PC-3 (cell line): ENCODE results near the gene PLEKHA3. TPM values are rescaled to one million over a fixed set of nuclear protein-coding genes. Genes with fewer than 3 reads are reported as not detected.
"Not testable (repeated sequence)": the region's sequence is repeated elsewhere in the genome, so short reads cannot be mapped to it uniquely, and the experiment has no call there.

Experiments
- ATAC-seq: fragments of 200-7000 bp; cut with Tn5 transposase; 2 replicates; pipeline ENCODE4 v1.9.1; 2020; ENCODE audit warnings: mild to moderate bottlenecking, moderate library complexity
- BruUV-seq: library from RNA; stranded (reverse); fragments of 400-500 nt; replicated peaks from 2 replicates; lab custom pipeline; 2021; lab: Mats Ljungman, UMichigan
- CTCF ChIA-PET: fragments of 300-600 bp; sonication (Branson Sonifier 250); formaldehyde crosslinking; loops from one replicate; lab custom pipeline; 2022; ENCODE audit warnings: antibody characterized with exemption; lab: Charles Lee
- POLR2A ChIA-PET: fragments of 300-600 bp; sonication (Branson Sonifier 250); formaldehyde crosslinking; loops from one replicate; lab custom pipeline; 2022; ENCODE audit warnings: antibody characterized with exemption; ENCODE audit not compliant: unreplicated experiment; lab: Charles Lee
- DNase-seq: peaks from one replicate; pipeline ENCODE4 v3.0.0-alpha.2; 2015
- H2AFZ ChIP-seq: fragments of 300-600 bp; sonication (generic); 2 replicates; pipeline ENCODE4 v1.6.0; 2016; ENCODE audit warnings: antibody characterized with exemption, low read length
- H3F3A ChIP-seq: fragments of 300-600 bp; sonication (generic); one replicate; pipeline ENCODE4 v1.6.0; 2017; ENCODE audit warnings: antibody characterized with exemption, low read length, control low read depth, mild to moderate bottlenecking; ENCODE audit not compliant: unreplicated experiment
- H3K27ac ChIP-seq: fragments of 300-600 bp; sonication (generic); 2 replicates; pipeline ENCODE4 v1.5.1; 2016; ENCODE audit warnings: mild to moderate bottlenecking, low read length
- H3K27me3 ChIP-seq: fragments of 300-600 bp; sonication (generic); 2 replicates; pipeline ENCODE4 v1.6.1; 2016; ENCODE audit warnings: low read length, mixed read lengths
- H3K36me3 ChIP-seq: fragments of 300-600 bp; sonication (generic); 2 replicates; pipeline ENCODE4 v1.6.1; 2016; ENCODE audit warnings: low read depth, mixed run types, low read length, mixed read lengths
- H3K4me1 ChIP-seq: fragments of 300-600 bp; sonication (generic); 2 replicates; pipeline ENCODE4 v1.5.1; 2016; ENCODE audit warnings: low read length; ENCODE audit not compliant: insufficient read depth
- H3K4me2 ChIP-seq: fragments of 300-600 bp; sonication (generic); 2 replicates; pipeline ENCODE4 v1.6.0; 2016; ENCODE audit warnings: low read length
- H3K4me3 ChIP-seq: fragments of 300-600 bp; sonication (generic); 2 replicates; pipeline ENCODE4 v1.5.1; 2016; ENCODE audit warnings: mild to moderate bottlenecking, low read length, mixed read lengths
- H3K79me2 ChIP-seq: fragments of 300-600 bp; sonication (generic); 2 replicates; pipeline ENCODE4 v1.6.1; 2017; ENCODE audit warnings: low read length, mixed read lengths
- H3K9ac ChIP-seq: fragments of 300-600 bp; sonication (generic); 2 replicates; pipeline ENCODE4 v1.6.0; 2016; ENCODE audit warnings: mild to moderate bottlenecking, low read length
- H3K9me2 ChIP-seq: fragments of 300-600 bp; sonication (generic); replicated peaks from 2 replicates; pipeline ENCODE4 v1.6.1; 2016; ENCODE audit warnings: mixed run types, low read length, mixed read lengths
- H3K9me3 ChIP-seq: fragments of 300-600 bp; sonication (generic); 2 replicates; pipeline ENCODE4 v1.6.1; 2016; ENCODE audit warnings: low read length, mixed read lengths
- H4K20me1 ChIP-seq: fragments of 300-600 bp; sonication (generic); 2 replicates; pipeline ENCODE4 v1.6.1; 2016; ENCODE audit warnings: low read length, mixed read lengths
- EZH2 ChIP-seq: fragments of 300-600 bp; sonication (generic); IDR thresholded peaks from one replicate; pipeline ENCODE4 v1.6.1; 2017; ENCODE audit warnings: antibody characterized with exemption, mild to moderate bottlenecking, low read length; ENCODE audit not compliant: unreplicated experiment
- EZH2phosphoT487 ChIP-seq: fragments of 300-600 bp; sonication (generic); IDR thresholded peaks from 2 replicates; pipeline ENCODE4 v1.6.1; 2018; ENCODE audit warnings: mild to moderate bottlenecking, antibody characterized with exemption, low read length, borderline replicate concordance
- intact Hi-C: fragments of 100-400 bp; cut with micrococcal nuclease; formaldehyde crosslinking; loops from 2 replicates; pipeline ENCODE4 v1.9.0; 2023
- total RNA-seq: library from RNA; depleted of rRNA; stranded (reverse); fragments of >200 nt; gene quantifications from 2 replicates; pipeline ENCODE4 v1.2.3, GENCODE V29; 2014
- TF ChIP-seq, protein P1 (sequence below): fragments of 300-600 bp; sonication (generic); conservative IDR thresholded peaks from 2 replicates; pipeline ENCODE4 v1.5.1; 2017; ENCODE audit warnings: antibody characterized with exemption, low read depth, mild to moderate bottlenecking, low read length

PLEKHA3 gene
- total RNA-seq, 1 experiment from 2014 or later, result 16.7 TPM

- Histone ChIP-seq H3K4me3 (no peak overlapping the region), H2AFZ (no peak overlapping the region), H3K9me3 (no peaks in the 10 kb centered on the region), H3K36me3 (no peaks in the 10 kb centered on the region), H3K9ac (no peak overlapping the region), H4K20me1 (no peaks in the 10 kb centered on the region), H3K4me1 (no peaks in the 10 kb centered on the region), H3K9me2 (no peaks in the 10 kb centered on the region), H3F3A (no peaks in the 10 kb centered on the region), H3K27me3 (no peaks in the 10 kb centered on the region), H3K79me2 (no peaks in the 10 kb centered on the region), H3K4me2 (no peak overlapping the region), H3K27ac (no peak overlapping the region)
- TF ChIP-seq, protein P1, sequence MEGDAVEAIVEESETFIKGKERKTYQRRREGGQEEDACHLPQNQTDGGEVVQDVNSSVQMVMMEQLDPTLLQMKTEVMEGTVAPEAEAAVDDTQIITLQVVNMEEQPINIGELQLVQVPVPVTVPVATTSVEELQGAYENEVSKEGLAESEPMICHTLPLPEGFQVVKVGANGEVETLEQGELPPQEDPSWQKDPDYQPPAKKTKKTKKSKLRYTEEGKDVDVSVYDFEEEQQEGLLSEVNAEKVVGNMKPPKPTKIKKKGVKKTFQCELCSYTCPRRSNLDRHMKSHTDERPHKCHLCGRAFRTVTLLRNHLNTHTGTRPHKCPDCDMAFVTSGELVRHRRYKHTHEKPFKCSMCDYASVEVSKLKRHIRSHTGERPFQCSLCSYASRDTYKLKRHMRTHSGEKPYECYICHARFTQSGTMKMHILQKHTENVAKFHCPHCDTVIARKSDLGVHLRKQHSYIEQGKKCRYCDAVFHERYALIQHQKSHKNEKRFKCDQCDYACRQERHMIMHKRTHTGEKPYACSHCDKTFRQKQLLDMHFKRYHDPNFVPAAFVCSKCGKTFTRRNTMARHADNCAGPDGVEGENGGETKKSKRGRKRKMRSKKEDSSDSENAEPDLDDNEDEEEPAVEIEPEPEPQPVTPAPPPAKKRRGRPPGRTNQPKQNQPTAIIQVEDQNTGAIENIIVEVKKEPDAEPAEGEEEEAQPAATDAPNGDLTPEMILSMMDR, result no peak
- TF ChIP-seq EZH2, result no peak
- TF ChIP-seq EZH2phosphoT487, result no peak
- ATAC-seq (no peak), DNase-seq (no peak)
- ChIA-PET POLR2A (interaction anchor here (0.6 kb wide), 1 partner anchor 25 kb away, joined by 4 read pairs; no protein-coding TSS in a partner anchor), CTCF (no interaction called here)
- BruUV-seq, result no TSS peak
- intact Hi-C loops, result no loop called here
These were observed 22.8 kb upstream of the PLEKHA3 start for GRCh38 chr2:178457390-178457886.

DNA sequence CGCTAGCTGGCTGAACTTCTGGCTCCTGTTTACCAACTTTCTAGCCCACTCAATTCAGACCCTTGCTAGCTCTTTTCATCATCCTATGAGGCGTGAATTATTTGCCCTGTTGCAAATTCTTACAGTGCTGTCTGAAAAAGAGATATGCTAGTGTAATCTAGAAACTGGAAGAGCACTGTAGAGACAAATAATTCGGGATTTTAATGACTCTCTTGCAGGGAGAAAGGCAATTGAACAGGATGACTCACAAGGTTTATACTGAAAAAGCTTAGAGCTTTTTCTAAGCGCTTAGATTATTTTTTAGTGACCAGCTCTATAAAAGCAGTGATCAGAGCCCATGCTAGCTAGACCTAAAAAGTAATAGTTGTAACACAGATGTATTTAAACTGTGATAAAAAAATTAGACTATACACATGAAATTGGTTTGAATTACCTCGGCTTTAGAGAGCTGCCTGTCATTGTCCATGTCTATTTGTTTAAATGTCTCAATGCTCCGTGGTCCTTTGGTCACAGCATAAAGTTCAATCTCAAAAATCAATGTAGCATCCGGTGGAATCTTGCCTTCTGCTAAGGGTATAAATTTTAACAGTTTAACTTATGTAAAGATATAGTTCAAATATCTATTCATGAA is 10.9 kb upstream of the PLEKHA3 start:
- H4K20me1 ChIP-seq, result no peaks in the 10 kb centered on the region
- H3K4me2 ChIP-seq, result no peak overlapping the region
- no peak for DNase-seq
- no peaks in the 10 kb centered on the region for H3K9me3 ChIP-seq
- TF ChIP-seq EZH2phosphoT487, result no peak
- TF ChIP-seq, protein P1, result no peak
- TF ChIP-seq EZH2, result no peak
- H3K27ac ChIP-seq, result no peak overlapping the region
- BruUV-seq, result no TSS peak
- H3K4me1 ChIP-seq, result no peaks in the 10 kb centered on the region
- intact Hi-C loops, result no loop called here
- no peaks in the 10 kb centered on the region for H3K79me2 ChIP-seq
- H2AFZ ChIP-seq, result no peak overlapping the region
- H3F3A ChIP-seq, result no peaks in the 10 kb centered on the region
- no peak overlapping the region for H3K4me3 ChIP-seq
- no peaks in the 10 kb centered on the region for H3K9me2 ChIP-seq
- no peak for ATAC-seq
- POLR2A ChIA-PET, result interaction anchor here (0.5 to 0.9 kb wide), 2 partner anchors 18 to 160 kb away, joined by 5 read pairs; partner anchors contain the start of genes PJVK and PRKRA
- H3K36me3 ChIP-seq, result no peaks in the 10 kb centered on the region
- no peaks in the 10 kb centered on the region for H3K27me3 ChIP-seq
- CTCF ChIA-PET, result no interaction called here
- H3K9ac ChIP-seq, result no peak overlapping the region

DNA sequence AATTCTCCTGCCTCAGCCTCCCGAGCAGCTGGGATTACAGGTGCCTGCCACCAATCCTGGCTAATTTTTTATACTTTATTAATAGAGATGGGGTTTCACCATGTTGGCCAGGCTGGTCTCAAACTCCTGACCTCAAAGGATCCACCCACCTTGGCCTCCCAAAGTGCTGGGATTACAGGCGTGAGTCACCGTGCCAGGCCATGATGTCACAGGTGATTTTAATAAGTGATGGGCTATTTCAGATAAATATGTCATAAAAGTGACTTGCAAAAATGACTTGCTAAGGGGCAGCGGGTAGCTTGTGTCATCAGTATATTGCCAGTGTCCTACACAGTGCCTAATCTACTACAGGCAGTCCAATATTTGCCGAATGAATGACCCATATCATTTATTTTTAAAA is 8.9 kb upstream of the PLEKHA3 start:
- H3K9me3 ChIP-seq, H3K9ac ChIP-seq, H3K27me3 ChIP-seq, POLR2A ChIA-PET, H4K20me1 ChIP-seq, H3K4me1 ChIP-seq, H3K4me3 ChIP-seq, H3F3A ChIP-seq, DNase-seq, BruUV-seq, H3K27ac ChIP-seq, H2AFZ ChIP-seq, H3K9me2 ChIP-seq, H3K36me3 ChIP-seq, H3K79me2 ChIP-seq, ATAC-seq, H3K4me2 ChIP-seq: not testable (repeated sequence)
- intact Hi-C loops, result loop anchor here (10.0 kb wide), 1 partner anchor 293 kb away; no protein-coding TSS in a partner anchor
- CTCF ChIA-PET, result interaction anchor here (0.7 kb wide), 1 partner anchor 325 kb away, joined by 6 read pairs; no protein-coding TSS in a partner anchor
